HepG2 (cell line): ENCODE results near the gene IQGAP3. TPM values are rescaled to one million over a fixed set of nuclear protein-coding genes. Genes with fewer than 3 reads are reported as not detected.

Experiments
- ATAC-seq: fragments of 200-7000 bp; cut with Tn5 transposase; 3 replicates; pipeline ENCODE4 v1.9.1; 2020; ENCODE audit warnings: mild to moderate bottlenecking, moderate library complexity
- BruUV-seq: library from RNA; stranded (reverse); fragments of 400-500 nt; replicated peaks from 2 replicates; lab custom pipeline; 2021; lab: Mats Ljungman, UMichigan
- CTCF ChIA-PET: fragments of 300-600 bp; formaldehyde crosslinking; extraction: SDS; loops from one replicate; lab custom pipeline; 2021; ENCODE audit warnings: low total read pairs, inconsistent platforms, low intra/inter-chr PET ratio; lab: Yijun Ruan, JAX
- POLR2A ChIA-PET: fragments of 350-600 bp; sonication (Branson Sonifier 250); formaldehyde crosslinking; loops from one replicate; lab custom pipeline; 2020; ENCODE audit warnings: antibody characterized with exemption, inconsistent platforms; lab: Yijun Ruan, JAX
- DNase-seq: peaks from one replicate; pipeline ENCODE4 v3.0.0-alpha.2; 2015; ENCODE audit warnings: low spot score
- FAIRE-seq: peaks from 3 replicates; lab custom pipeline; 2011; peaks lifted over from hg19 to GRCh38; lab: Jason Lieb, UNC
- H2AFZ ChIP-seq: one replicate; pipeline ENCODE4 v1.6.1; 2011; ENCODE audit warnings: low read length, inconsistent platforms
- H3K27ac ChIP-seq: fragments of 300-600 bp; 3 replicates; pipeline ENCODE4 v1.8.0; 2011; ENCODE audit warnings: mixed run types, mild to moderate bottlenecking, mixed read lengths, low read length, inconsistent platforms; ENCODE audit not compliant: insufficient read depth; ENCODE audit errors: extremely low read length
- H3K27me3 ChIP-seq, 2 experiments: fragments of 200-600 bp in 1 of 2; 2 replicates in 1 of 2; 3 replicates in 1 of 2; pipeline versions ENCODE4 v1.6.0 to v1.8.0; 2011; ENCODE audit warnings: low read length in 2 of 2, mild to moderate bottlenecking in 2 of 2, moderate library complexity in 2 of 2, inconsistent platforms in 1 of 2; ENCODE audit not compliant: insufficient read depth in 2 of 2, control insufficient read depth in 1 of 2
- H3K36me3 ChIP-seq, 2 experiments: fragments of 200-600 bp in 1 of 2; replicated peaks in 1 of 2; 2 replicates in 1 of 2; 3 replicates in 1 of 2; pipeline versions ENCODE4 v1.5.1 to v1.8.0; 2011; ENCODE audit warnings: low read length in 2 of 2, inconsistent platforms in 1 of 2; ENCODE audit not compliant: insufficient read depth in 2 of 2, control insufficient read depth in 1 of 2
- H3K4me1 ChIP-seq: 2 replicates; pipeline ENCODE4 v1.5.1; 2012; ENCODE audit warnings: low read length, inconsistent platforms; ENCODE audit not compliant: insufficient read depth
- H3K4me2 ChIP-seq: 2 replicates; pipeline ENCODE4 v1.6.0; 2011; ENCODE audit warnings: low read depth, low read length, inconsistent platforms
- H3K4me3 ChIP-seq, 3 experiments: fragments of 200-600 bp in 1 of 3; sonication (generic), shearing (Covaris generic) in 1 of 3; replicated peaks in 1 of 3; 2 replicates each; pipeline ENCODE4 v1.5.1; 2011 to 2016; ENCODE audit warnings: low read length in 3 of 3, inconsistent platforms in 2 of 3, low read depth in 2 of 3, mild to moderate bottlenecking in 2 of 3, control low read depth in 1 of 3, mixed read lengths in 1 of 3; ENCODE audit not compliant: insufficient read depth in 1 of 3
- H3K79me2 ChIP-seq: one replicate; pipeline ENCODE4 v1.6.1; 2011; ENCODE audit warnings: low read length, inconsistent platforms; ENCODE audit not compliant: insufficient read depth
- H3K9ac ChIP-seq: 2 replicates; pipeline ENCODE4 v1.6.0; 2011; ENCODE audit warnings: mild to moderate bottlenecking, low read depth, low read length, inconsistent platforms; ENCODE audit not compliant: insufficient read depth
- H3K9me3 ChIP-seq: 2 replicates; pipeline ENCODE4 v1.5.1; 2012; ENCODE audit warnings: mild to moderate bottlenecking, low read length
- H4K20me1 ChIP-seq: 2 replicates; pipeline ENCODE4 v1.6.0; 2011; ENCODE audit warnings: inconsistent platforms, mild to moderate bottlenecking, low read length, moderate library complexity; ENCODE audit not compliant: insufficient read depth
- CCAR2 ChIP-seq: fragments of 200-400 bp; formaldehyde crosslinking; optimal IDR thresholded peaks from 2 replicates; pipeline ENCODE3; 2018; ENCODE audit warnings: low read depth, mild to moderate bottlenecking, low read length, moderate library complexity
- ISX ChIP-seq: sonication (generic); formaldehyde crosslinking; conservative IDR thresholded peaks from 2 replicates; pipeline ENCODE4 v1.5.0; 2020; ENCODE audit warnings: missing genetic modification reagents
- KDM4B ChIP-seq: sonication (generic); formaldehyde crosslinking; IDR thresholded peaks from 2 replicates; pipeline ENCODE4 v1.4.0; 2020; ENCODE audit warnings: missing genetic modification reagents
- KLF12 ChIP-seq: sonication (generic); formaldehyde crosslinking; IDR thresholded peaks from 2 replicates; pipeline ENCODE4 v1.4.0; 2020; ENCODE audit warnings: missing genetic modification reagents, borderline replicate concordance
- KLF9 ChIP-seq: IDR thresholded peaks from 2 replicates; pipeline ENCODE4 v1.6.1; 2016; ENCODE audit warnings: low read depth
- MBNL3 ChIP-seq: fragments of 250-450 bp; sonication (Bioruptor Pico); conservative IDR thresholded peaks from 2 replicates; pipeline ENCODE4 v1.8.0; 2022; ENCODE audit warnings: mild to moderate bottlenecking, inconsistent platforms
- MTF2 ChIP-seq: sonication (generic); formaldehyde crosslinking; IDR thresholded peaks from 2 replicates; pipeline ENCODE4 v1.5.0; 2020; ENCODE audit warnings: missing genetic modification reagents, borderline replicate concordance
- TEAD3 ChIP-seq: optimal IDR thresholded peaks from 2 replicates; pipeline ENCODE3; 2016; ENCODE audit warnings: borderline replicate concordance
- ZNF530 ChIP-seq: sonication (generic); formaldehyde crosslinking; IDR thresholded peaks from 2 replicates; pipeline ENCODE4 v1.5.0; 2020; ENCODE audit warnings: low read depth, mild to moderate bottlenecking, missing genetic modification reagents
- ZNF556 ChIP-seq: sonication (generic); formaldehyde crosslinking; IDR thresholded peaks from 2 replicates; pipeline ENCODE4 v1.4.0; 2020; ENCODE audit warnings: mild to moderate bottlenecking, missing genetic modification reagents, borderline replicate concordance
- ZNF619 ChIP-seq: sonication (generic); formaldehyde crosslinking; IDR thresholded peaks from 2 replicates; pipeline ENCODE4 v1.4.0; 2020; ENCODE audit warnings: mild to moderate bottlenecking, missing genetic modification reagents
- ZNF788 ChIP-seq: sonication (generic); formaldehyde crosslinking; IDR thresholded peaks from 2 replicates; pipeline ENCODE4 v1.5.0; 2020; ENCODE audit warnings: mild to moderate bottlenecking, missing genetic modification reagents, borderline replicate concordance
- WGBS: methylation state at CpG from one replicate; pipeline ENCODE4 v1.1.6; 2017; ENCODE audit warnings: low lambda C conversion rate; 5-methylcytosine and 5-hydroxymethylcytosine counted together
- in situ Hi-C: cut with HindIII; loops from 2 replicates; pipeline ENCODE4 v1.10.0; 2017; ENCODE audit warnings: low pct_unique_long_range_greater_than_20kb; ENCODE audit not compliant: extremely low pct_ligation_motif_present
- intact Hi-C: fragments of 100-400 bp; cut with micrococcal nuclease; formaldehyde crosslinking; loops from one replicate; pipeline ENCODE4 v1.10.0; 2022; ENCODE audit not compliant: unreplicated experiment
- polyA plus RNA-seq, 8 experiments: library from polyadenylated mRNA; depleted of rRNA in 3 of 8; stranded (reverse) in 7 of 8; unstranded in 1 of 8; fragments of >200 nt; fragmentation: Illumina TruSeq in 4 of 8; extraction: Trizol in 4 of 8; gene quantifications; 2 replicates each; pipeline versions ENCODE4 v1.2.1 to v1.2.3, GENCODE V29; 2011 to 2016; ENCODE audit warnings: low read depth in 4 of 8, missing spikeins in 1 of 8, mixed read lengths in 1 of 8; ENCODE audit not compliant: insufficient read depth in 1 of 8
- total RNA-seq, 5 experiments: library from RNA; depleted of rRNA; stranded (reverse); fragments of >200 nt; fragmentation: Illumina TruSeq; extraction: Trizol; gene quantifications; 2 replicates each; pipeline ENCODE4 v1.2.3, GENCODE V29; 2016; ENCODE audit warnings: low read depth in 1 of 5
- TF ChIP-seq, protein P1 (sequence below): sonication (generic); formaldehyde crosslinking; IDR thresholded peaks from 2 replicates; pipeline ENCODE4 v1.9.0; 2021; ENCODE audit warnings: missing genetic modification reagents, borderline replicate concordance
- TF ChIP-seq, protein P2 (sequence below): sonication (generic); formaldehyde crosslinking; IDR thresholded peaks from 2 replicates; pipeline ENCODE4 v1.4.0; 2020; ENCODE audit warnings: missing genetic modification reagents, borderline replicate concordance
- TF ChIP-seq, protein P3 (sequence below): sonication (generic); formaldehyde crosslinking; IDR thresholded peaks from 2 replicates; pipeline ENCODE4 v1.4.0; 2020; ENCODE audit warnings: low read depth, mild to moderate bottlenecking, missing genetic modification reagents

IQGAP3 gene
- total and polyA plus RNA-seq, 2 of the 13 experiments (the other 11 are each of a cell fraction or from before 2014, with no cell fraction given): 13.5 to 14.1 TPM

DNA sequence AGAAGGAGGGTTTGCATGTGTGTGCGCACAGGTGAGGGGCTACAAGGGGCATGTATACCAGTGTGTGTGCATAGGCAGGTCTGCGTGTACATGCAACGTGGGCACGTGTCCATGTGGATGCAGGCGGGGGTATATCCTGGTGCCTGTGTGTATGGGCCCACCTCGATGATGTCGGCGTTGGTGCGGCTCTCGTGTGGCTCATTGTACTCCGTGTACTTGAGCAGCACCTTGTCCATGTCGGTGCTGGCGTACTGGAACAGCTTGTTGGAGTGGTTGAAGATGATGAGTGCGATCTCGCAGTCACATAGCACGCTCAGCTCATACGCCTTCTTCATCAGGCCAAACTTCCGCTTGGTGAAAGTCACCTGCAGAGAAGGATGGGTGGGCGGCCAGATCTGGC lies 90.1 kb downstream of the IQGAP3 start:
- TF ChIP-seq MTF2 (CRISPR knock-in tag) (no peak), ZNF619 (no peak), ZNF530 (CRISPR knock-in tag) (no peak), MBNL3 (CRISPR knock-in tag) (no peak), KLF9 (no peak), ZNF788 (CRISPR knock-in tag) (no peak), ISX (CRISPR knock-in tag) (no peak), TEAD3 (CRISPR knock-in tag) (no peak), KLF12 (no peak), ZNF556 (no peak), CCAR2 (no peak), KDM4B (no peak)
- TF ChIP-seq, protein P1, sequence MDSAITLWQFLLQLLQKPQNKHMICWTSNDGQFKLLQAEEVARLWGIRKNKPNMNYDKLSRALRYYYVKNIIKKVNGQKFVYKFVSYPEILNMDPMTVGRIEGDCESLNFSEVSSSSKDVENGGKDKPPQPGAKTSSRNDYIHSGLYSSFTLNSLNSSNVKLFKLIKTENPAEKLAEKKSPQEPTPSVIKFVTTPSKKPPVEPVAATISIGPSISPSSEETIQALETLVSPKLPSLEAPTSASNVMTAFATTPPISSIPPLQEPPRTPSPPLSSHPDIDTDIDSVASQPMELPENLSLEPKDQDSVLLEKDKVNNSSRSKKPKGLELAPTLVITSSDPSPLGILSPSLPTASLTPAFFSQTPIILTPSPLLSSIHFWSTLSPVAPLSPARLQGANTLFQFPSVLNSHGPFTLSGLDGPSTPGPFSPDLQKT (CRISPR knock-in tag): no peak
- TF ChIP-seq, protein P2, sequence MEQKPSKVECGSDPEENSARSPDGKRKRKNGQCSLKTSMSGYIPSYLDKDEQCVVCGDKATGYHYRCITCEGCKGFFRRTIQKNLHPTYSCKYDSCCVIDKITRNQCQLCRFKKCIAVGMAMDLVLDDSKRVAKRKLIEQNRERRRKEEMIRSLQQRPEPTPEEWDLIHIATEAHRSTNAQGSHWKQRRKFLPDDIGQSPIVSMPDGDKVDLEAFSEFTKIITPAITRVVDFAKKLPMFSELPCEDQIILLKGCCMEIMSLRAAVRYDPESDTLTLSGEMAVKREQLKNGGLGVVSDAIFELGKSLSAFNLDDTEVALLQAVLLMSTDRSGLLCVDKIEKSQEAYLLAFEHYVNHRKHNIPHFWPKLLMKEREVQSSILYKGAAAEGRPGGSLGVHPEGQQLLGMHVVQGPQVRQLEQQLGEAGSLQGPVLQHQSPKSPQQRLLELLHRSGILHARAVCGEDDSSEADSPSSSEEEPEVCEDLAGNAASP (CRISPR knock-in tag): no peak
- TF ChIP-seq, protein P3, sequence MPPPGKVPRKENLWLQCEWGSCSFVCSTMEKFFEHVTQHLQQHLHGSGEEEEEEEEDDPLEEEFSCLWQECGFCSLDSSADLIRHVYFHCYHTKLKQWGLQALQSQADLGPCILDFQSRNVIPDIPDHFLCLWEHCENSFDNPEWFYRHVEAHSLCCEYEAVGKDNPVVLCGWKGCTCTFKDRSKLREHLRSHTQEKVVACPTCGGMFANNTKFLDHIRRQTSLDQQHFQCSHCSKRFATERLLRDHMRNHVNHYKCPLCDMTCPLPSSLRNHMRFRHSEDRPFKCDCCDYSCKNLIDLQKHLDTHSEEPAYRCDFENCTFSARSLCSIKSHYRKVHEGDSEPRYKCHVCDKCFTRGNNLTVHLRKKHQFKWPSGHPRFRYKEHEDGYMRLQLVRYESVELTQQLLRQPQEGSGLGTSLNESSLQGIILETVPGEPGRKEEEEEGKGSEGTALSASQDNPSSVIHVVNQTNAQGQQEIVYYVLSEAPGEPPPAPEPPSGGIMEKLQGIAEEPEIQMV (CRISPR knock-in tag): no peak
- no peaks in the 10 kb centered on the region for H3K27me3 ChIP-seq
- 95% methylated on average over 19 of the region's 19 CpGs for WGBS
- H3K4me1 ChIP-seq: peaks cover 9% of the 10 kb centered on the region
- ChIA-PET CTCF (no interaction called here), POLR2A (no interaction called here)
- no peak overlapping the region for H3K27ac ChIP-seq
- no peak overlapping the region for H3K4me2 ChIP-seq
- H4K20me1 ChIP-seq: peaks cover 7% of the 10 kb centered on the region; the same call in 1 of the 2 replicates
- intact Hi-C loops: no loop called here
- H3K79me2 ChIP-seq: no peaks in the 10 kb centered on the region
- no peak for DNase-seq
- ATAC-seq: no peak
- BruUV-seq: no TSS peak
- no peak overlapping the region for H3K9ac ChIP-seq
- no peaks in the 10 kb centered on the region for H3K9me3 ChIP-seq
- no peak overlapping the region for H3K4me3 ChIP-seq
- no peak overlapping the region for H2AFZ ChIP-seq
- peaks cover 33 to 52% of the 10 kb centered on the region in 2 experiments; a peak in 4 of 5 replicates for H3K36me3 ChIP-seq
- no peak for FAIRE-seq
- in situ Hi-C loops: no loop called here
